HL-60 (cell line): ENCODE measurements around the gene IL1RAPL2.

ENCODE experiments used
- DNase-seq, 2 experiments: peaks; one replicate each; pipeline ENCODE4 v3.0.0-alpha.2; 2010 to 2020; ENCODE audit warnings: low read depth in 1 of 2, low spot score in 1 of 2
- H3K27ac ChIP-seq: fragments of 250-450 bp; sonication (Bioruptor Pico); replicated peaks from 2 replicates; pipeline ENCODE4 v1.5.1; 2020; ENCODE audit warnings: mild to moderate bottlenecking, moderate library complexity
- H3K27me3 ChIP-seq: fragments of 250-450 bp; sonication (Bioruptor Pico); 2 replicates; pipeline ENCODE4 v1.5.1; 2021; ENCODE audit warnings: mild to moderate bottlenecking, moderate library complexity; ENCODE audit not compliant: insufficient read depth, poor library complexity, severe bottlenecking
- H3K4me3 ChIP-seq: replicated peaks from 2 replicates; pipeline ENCODE4 v1.5.1; 2011; ENCODE audit warnings: mild to moderate bottlenecking, control low read depth, low read length; ENCODE audit not compliant: insufficient read depth
- GABPA ChIP-seq: IDR thresholded peaks from 2 replicates; pipeline ENCODE4 v1.6.1; 2012; ENCODE audit warnings: low read depth
- POLR2AphosphoS5 ChIP-seq: IDR thresholded peaks from 2 replicates; pipeline ENCODE4 v1.6.1; 2012; ENCODE audit warnings: low read depth
- REST ChIP-seq: IDR thresholded peaks from 2 replicates; pipeline ENCODE4 v1.6.1; 2012; ENCODE audit warnings: low read depth; ENCODE audit not compliant: insufficient replicate concordance
- SPI1 ChIP-seq: IDR thresholded peaks from 2 replicates; pipeline ENCODE4 v1.6.1; 2012; ENCODE audit warnings: low read depth, mild to moderate bottlenecking, borderline replicate concordance
- TF ChIP-seq, protein P1 (sequence below): IDR thresholded peaks from one replicate; pipeline ENCODE4 v1.5.1; 2011; ENCODE audit warnings: low read length, control low read depth, inconsistent platforms; ENCODE audit not compliant: insufficient read depth

The IL1RAPL2 gene

GRCh38 chrX:105098201-105098600 is 532.2 kb downstream of the IL1RAPL2 start:
- Histone ChIP-seq H3K27ac (no peak overlapping the region), H3K4me3 (no peak overlapping the region), H3K27me3 (no peaks in the 10 kb centered on the region)
- DNase-seq: no peak
- TF ChIP-seq GABPA (no peak), SPI1 (no peak), REST (no peak)

DNA sequence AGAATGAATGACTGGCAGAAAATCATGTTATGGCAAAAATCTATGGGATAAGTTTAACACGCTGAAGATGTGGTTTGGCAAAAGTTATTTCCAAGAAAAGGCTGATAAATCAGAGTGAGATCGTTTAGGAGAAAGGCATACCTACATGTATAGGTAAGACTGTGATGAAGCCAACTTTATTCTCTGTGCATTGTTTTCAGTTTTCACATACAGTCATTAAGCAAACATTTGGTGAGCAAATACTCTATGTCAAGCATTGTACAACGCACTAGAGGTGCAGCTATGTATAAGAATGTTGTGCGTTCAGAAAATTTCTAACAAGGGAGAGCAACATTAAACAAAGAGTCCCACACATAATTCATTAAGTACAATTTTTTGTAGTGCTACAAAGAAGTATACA is 532.8 kb downstream of the IL1RAPL2 start:
- Histone ChIP-seq H3K27ac (no peak overlapping the region), H3K4me3 (no peak overlapping the region), H3K27me3 (no peaks in the 10 kb centered on the region)
- TF ChIP-seq SPI1 (no peak), GABPA (no peak), POLR2AphosphoS5 (no peak), REST (no peak)
- TF ChIP-seq, protein P1, sequence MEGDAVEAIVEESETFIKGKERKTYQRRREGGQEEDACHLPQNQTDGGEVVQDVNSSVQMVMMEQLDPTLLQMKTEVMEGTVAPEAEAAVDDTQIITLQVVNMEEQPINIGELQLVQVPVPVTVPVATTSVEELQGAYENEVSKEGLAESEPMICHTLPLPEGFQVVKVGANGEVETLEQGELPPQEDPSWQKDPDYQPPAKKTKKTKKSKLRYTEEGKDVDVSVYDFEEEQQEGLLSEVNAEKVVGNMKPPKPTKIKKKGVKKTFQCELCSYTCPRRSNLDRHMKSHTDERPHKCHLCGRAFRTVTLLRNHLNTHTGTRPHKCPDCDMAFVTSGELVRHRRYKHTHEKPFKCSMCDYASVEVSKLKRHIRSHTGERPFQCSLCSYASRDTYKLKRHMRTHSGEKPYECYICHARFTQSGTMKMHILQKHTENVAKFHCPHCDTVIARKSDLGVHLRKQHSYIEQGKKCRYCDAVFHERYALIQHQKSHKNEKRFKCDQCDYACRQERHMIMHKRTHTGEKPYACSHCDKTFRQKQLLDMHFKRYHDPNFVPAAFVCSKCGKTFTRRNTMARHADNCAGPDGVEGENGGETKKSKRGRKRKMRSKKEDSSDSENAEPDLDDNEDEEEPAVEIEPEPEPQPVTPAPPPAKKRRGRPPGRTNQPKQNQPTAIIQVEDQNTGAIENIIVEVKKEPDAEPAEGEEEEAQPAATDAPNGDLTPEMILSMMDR: no peak
- no peak for DNase-seq

GRCh38 chrX:105101378-105101777 is 535.4 kb downstream of the IL1RAPL2 start:
- no peaks in the 10 kb centered on the region for H3K27me3 ChIP-seq
- TF ChIP-seq REST (no peak), POLR2AphosphoS5 (no peak), GABPA (no peak), SPI1 (no peak)
- TF ChIP-seq, protein P1: no peak
- no peak overlapping the region for H3K27ac ChIP-seq
- H3K4me3 ChIP-seq: no peak overlapping the region
- no peak for DNase-seq

DNA sequence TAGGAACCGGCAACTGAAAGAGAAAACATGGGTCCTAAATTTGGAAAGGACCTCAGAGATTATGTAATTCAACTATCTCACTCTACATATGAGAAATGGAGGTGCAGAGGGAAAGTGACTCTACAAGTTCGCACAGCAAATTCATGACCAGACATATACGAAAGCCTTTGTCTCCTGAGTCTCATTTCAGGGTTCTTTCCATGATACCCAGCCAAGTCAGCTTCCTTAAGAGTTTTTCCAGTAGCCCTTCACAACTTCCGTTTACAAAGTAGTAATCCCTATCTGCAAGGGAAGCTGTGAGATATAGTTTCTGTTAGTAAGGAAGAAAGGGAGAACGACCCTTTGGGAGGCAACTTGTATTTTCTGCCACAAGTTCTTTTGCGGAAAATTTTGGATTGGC is 543.9 kb downstream of the IL1RAPL2 start:
- no peak overlapping the region for H3K4me3 ChIP-seq
- no peak for TF ChIP-seq SPI1
- TF ChIP-seq REST: no peak
- TF ChIP-seq POLR2AphosphoS5: no peak
- no peak for TF ChIP-seq GABPA
- TF ChIP-seq, protein P1: no peak
- no peaks in the 10 kb centered on the region for H3K27me3 ChIP-seq
- no peak overlapping the region for H3K27ac ChIP-seq
- no peak for DNase-seq
